BE2C (cell line): Measurements from ENCODE around the gene FAM107A.

Experiments used
- DNase-seq: peaks from one replicate; pipeline ENCODE4 v3.0.0-alpha.2; 2020
- H3K27me3 ChIP-seq: fragments of 250-450 bp; sonication (Bioruptor Pico); 2 replicates; pipeline ENCODE4 v1.5.1; 2020; ENCODE audit warnings: mild to moderate bottlenecking
- H3K36me3 ChIP-seq: fragments of 250-450 bp; sonication (Bioruptor Pico); 2 replicates; pipeline ENCODE4 v1.5.1; 2020; ENCODE audit warnings: mild to moderate bottlenecking
- H3K4me1 ChIP-seq: fragments of 250-450 bp; sonication (Bioruptor Pico); 2 replicates; pipeline ENCODE4 v1.5.1; 2020
- H3K4me3 ChIP-seq: 2 replicates; pipeline ENCODE4 v1.5.1; 2011; ENCODE audit warnings: low read depth, low read length
- H3K9me3 ChIP-seq: fragments of 250-450 bp; sonication (Bioruptor Pico); 2 replicates; pipeline ENCODE4 v1.5.1; 2020
- CTCF ChIP-seq: IDR thresholded peaks from 2 replicates; pipeline ENCODE4 v1.5.1; 2012; ENCODE audit warnings: mild to moderate bottlenecking, low read depth, low read length

The FAM107A gene

GRCh38 chr3:58586776-58587192 is 9.6 kb upstream of the FAM107A start:
- Histone ChIP-seq H3K4me1 (no peaks in the 10 kb centered on the region), H3K4me3 (no peak overlapping the region), H3K9me3 (no peaks in the 10 kb centered on the region), H3K36me3 (no peaks in the 10 kb centered on the region), H3K27me3 (no peaks in the 10 kb centered on the region)
- no peak for TF ChIP-seq CTCF
- no peak for DNase-seq

GRCh38 chr3:58585994-58586393 is 8.8 kb upstream of the FAM107A start:
- Histone ChIP-seq H3K27me3 (no peaks in the 10 kb centered on the region), H3K4me3 (no peak overlapping the region; the same call in 1 of the 2 replicates)
- DNase-seq = no peak

GRCh38 chr3:58585005-58585786 is 8.0 kb upstream of the FAM107A start:
- Histone ChIP-seq H3K9me3 (no peaks in the 10 kb centered on the region), H3K4me1 (no peaks in the 10 kb centered on the region), H3K27me3 (no peaks in the 10 kb centered on the region), H3K36me3 (no peaks in the 10 kb centered on the region), H3K4me3 (peak overlapping the region; percentile 76)
- TF ChIP-seq CTCF = peak; percentile 54
- peak; percentile 82 for DNase-seq

More at GRCh38 chr3:58585994-58586393, 8.8 kb upstream of the FAM107A start:
- Histone ChIP-seq H3K9me3 (no peaks in the 10 kb centered on the region), H3K4me1 (no peaks in the 10 kb centered on the region), H3K36me3 (no peaks in the 10 kb centered on the region)
- no peak for TF ChIP-seq CTCF

- Histone ChIP-seq H3K27me3 (no peaks in the 10 kb centered on the region), H3K36me3 (no peaks in the 10 kb centered on the region), H3K4me3 (peak overlapping the region; percentile 76), H3K9me3 (no peaks in the 10 kb centered on the region), H3K4me1 (no peaks in the 10 kb centered on the region)
- no peak for DNase-seq
- TF ChIP-seq CTCF = no peak
Observed at GRCh38 chr3:58584690-58585004, 7.5 kb upstream of the FAM107A start.

- no peak for TF ChIP-seq CTCF
- Histone ChIP-seq H3K4me1 (no peaks in the 10 kb centered on the region), H3K27me3 (no peaks in the 10 kb centered on the region), H3K36me3 (no peaks in the 10 kb centered on the region), H3K4me3 (no peak overlapping the region), H3K9me3 (no peaks in the 10 kb centered on the region)
- DNase-seq = no peak
Observed at GRCh38 chr3:58581328-58582091, 4.3 kb upstream of the FAM107A start.

GRCh38 chr3:58580826-58581327 is 3.7 kb upstream of the FAM107A start:
- no peak for TF ChIP-seq CTCF
- H3K4me1 ChIP-seq = 0 out of 2 replicates have a peak, but pooled peaks cover 3% of the 10 kb centered on the region
- H3K4me3 ChIP-seq = no peak overlapping the region
- no peaks in the 10 kb centered on the region for H3K9me3 ChIP-seq
- no peaks in the 10 kb centered on the region for H3K27me3 ChIP-seq
- DNase-seq = no peak
- no peaks in the 10 kb centered on the region for H3K36me3 ChIP-seq
